ENCODE measurements around the gene PEX16.

PEX16 gene

DNA sequence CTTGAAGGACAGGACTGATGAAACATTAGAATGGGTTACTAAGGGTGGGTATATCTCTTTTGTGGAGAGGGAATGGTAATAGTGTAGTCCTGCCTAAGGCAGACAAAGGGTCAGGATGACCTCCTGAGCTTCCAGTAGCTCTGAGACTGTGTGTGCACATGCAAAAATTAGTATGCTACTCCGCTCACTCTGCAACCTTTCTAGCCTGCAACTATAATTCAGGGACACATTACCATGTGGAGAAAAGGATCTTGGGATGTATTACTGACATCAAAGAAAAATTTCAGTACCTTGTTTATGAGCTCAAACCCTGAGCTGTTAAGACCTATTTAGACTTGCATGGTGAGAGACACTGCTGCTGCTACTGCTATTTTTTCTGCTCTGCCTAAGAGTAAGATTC, 30.2 kb upstream of the PEX16 start:
- no peak for TF ChIP-seq ZFX (IDR thresholded peaks at IDR 0.05; ENCODE audit: borderline replicate concordance)
- TF ChIP-seq, protein P1, sequence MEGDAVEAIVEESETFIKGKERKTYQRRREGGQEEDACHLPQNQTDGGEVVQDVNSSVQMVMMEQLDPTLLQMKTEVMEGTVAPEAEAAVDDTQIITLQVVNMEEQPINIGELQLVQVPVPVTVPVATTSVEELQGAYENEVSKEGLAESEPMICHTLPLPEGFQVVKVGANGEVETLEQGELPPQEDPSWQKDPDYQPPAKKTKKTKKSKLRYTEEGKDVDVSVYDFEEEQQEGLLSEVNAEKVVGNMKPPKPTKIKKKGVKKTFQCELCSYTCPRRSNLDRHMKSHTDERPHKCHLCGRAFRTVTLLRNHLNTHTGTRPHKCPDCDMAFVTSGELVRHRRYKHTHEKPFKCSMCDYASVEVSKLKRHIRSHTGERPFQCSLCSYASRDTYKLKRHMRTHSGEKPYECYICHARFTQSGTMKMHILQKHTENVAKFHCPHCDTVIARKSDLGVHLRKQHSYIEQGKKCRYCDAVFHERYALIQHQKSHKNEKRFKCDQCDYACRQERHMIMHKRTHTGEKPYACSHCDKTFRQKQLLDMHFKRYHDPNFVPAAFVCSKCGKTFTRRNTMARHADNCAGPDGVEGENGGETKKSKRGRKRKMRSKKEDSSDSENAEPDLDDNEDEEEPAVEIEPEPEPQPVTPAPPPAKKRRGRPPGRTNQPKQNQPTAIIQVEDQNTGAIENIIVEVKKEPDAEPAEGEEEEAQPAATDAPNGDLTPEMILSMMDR (IDR thresholded peaks at IDR 0.05): no peak
- H3K27ac ChIP-seq: no peak overlapping the region

DNA sequence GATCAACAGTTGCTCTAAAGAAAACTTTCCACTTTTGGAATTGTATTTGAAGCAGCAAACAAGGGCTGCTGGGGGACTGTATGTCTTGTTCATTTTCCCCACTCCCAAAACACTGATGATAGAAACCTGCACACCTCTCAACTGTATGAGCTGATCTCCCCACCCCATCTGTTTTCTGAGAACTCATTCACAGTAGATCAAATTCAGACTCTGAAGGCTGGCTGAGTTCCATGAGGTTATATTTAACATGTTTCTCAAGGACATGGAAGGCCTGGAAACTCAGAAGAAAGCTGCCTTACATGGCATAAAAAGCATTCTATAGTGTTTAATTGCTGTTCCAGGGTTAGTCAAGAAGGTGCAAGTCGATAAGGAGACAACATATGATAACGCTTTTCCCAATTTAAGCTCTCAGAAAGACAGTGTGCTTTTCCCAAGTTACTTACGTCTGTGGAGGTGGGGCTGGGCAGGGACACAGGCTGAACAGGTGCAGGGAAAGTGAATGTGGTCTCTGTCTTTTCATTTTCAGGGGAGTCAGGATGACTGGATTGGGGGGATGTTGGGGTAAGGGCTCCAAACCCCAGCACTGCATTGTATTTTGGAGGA, 27.8 kb upstream of the PEX16 start:
- no peak for TF ChIP-seq ZFX (IDR thresholded peaks at IDR 0.05; ENCODE audit: borderline replicate concordance)
- TF ChIP-seq, protein P1 (IDR thresholded peaks at IDR 0.05): no peak
- no peak overlapping the region for H3K27ac ChIP-seq

- no peak for TF ChIP-seq ZFX (IDR thresholded peaks at IDR 0.05; ENCODE audit: borderline replicate concordance)
- no peak overlapping the region for H3K27ac ChIP-seq
Observed at GRCh38 chr11:45942381-45942780, 24.7 kb upstream of the PEX16 start.

- no peak overlapping the region for H3K27ac ChIP-seq
- TF ChIP-seq, protein P1 (IDR thresholded peaks at IDR 0.05): no peak
- TF ChIP-seq ZFX (IDR thresholded peaks at IDR 0.05; ENCODE audit: borderline replicate concordance): no peak
Observed at GRCh38 chr11:45941285-45941684, 23.6 kb upstream of the PEX16 start.

DNA sequence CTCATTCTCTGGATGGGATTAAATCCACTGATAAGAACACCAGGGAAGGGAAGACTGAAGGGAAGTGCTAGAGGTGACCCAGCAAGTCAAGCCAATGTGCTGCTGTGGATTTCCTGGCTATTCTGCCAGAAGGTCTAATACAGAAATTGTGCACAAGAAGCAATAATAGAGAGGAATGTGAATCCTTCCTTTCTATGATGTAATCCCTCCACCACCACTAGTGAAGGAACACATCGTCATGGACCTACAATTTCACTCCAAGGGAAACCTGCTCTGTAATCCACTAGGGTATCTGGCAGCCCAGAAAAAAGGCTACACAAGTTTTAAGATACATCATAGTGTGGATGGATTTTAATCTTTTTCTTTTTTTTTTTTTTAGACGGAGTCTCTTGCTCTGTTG, 22.2 kb upstream of the PEX16 start:
- TF ChIP-seq ZFX (IDR thresholded peaks at IDR 0.05; ENCODE audit: borderline replicate concordance): no peak
- TF ChIP-seq, protein P1 (IDR thresholded peaks at IDR 0.05): no peak
- H3K27ac ChIP-seq: no peak overlapping the region

DNA sequence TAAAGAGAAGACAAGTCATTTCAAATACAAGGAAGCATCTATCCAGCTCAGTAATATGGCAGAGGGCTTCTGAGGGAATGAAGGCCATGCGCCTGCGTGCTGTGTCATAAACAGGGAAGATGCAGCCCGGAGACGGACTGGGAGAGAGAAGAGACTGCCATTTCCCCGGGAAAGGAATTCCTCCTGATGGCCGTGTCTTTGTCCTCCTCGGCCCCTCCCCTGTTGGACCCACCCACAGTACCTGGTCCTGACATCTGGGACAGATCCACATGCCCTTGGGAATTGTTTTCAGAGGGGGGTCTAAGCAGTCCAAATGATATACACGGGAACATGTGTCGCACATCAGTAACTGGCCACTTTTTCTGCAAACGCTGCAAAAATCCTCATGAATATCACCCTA, 20.2 kb upstream of the PEX16 start:
- no peak for TF ChIP-seq ZFX (IDR thresholded peaks at IDR 0.05; ENCODE audit: borderline replicate concordance)
- TF ChIP-seq, protein P1 (IDR thresholded peaks at IDR 0.05): no peak
- no peak overlapping the region for H3K27ac ChIP-seq

DNA sequence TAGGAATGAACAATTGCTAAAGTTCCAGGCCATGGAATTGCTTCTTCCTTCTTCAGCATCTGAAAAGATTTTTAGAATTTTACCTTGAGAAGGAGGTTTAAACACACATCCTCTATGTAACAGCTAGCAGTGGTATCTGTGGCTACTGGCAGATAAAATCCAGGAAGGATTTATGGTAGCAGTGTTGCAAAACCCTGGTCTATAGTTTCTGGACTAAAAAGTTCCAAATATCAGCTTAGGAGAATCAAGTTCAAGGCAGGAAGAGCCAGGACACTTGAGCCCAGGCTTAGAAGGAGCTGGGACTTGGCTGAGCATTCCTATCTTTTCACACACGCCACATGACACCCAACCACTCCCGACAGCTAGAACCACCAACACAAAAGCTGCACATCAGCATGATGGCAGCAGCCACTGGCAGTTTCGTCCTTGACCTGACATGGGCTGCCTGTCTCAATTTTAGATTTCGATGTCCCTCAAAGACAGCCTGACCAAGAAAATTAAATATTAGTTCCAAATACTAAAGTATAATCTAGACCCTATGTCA, 18.9 kb upstream of the PEX16 start:
- H3K27ac ChIP-seq: no peak overlapping the region
- TF ChIP-seq, protein P1 (IDR thresholded peaks at IDR 0.05): no peak
- no peak for TF ChIP-seq ZFX (IDR thresholded peaks at IDR 0.05; ENCODE audit: borderline replicate concordance)

Measured in 22Rv1 (cell line).